K562 (cell line): ENCODE data around the gene SMURF1. TPM values are rescaled to one million over a fixed set of nuclear protein-coding genes. Genes with fewer than 3 reads are reported as not detected.

Experiments used
- ATAC-seq: fragments of 200-7000 bp; cut with Tn5 transposase; 3 replicates; pipeline ENCODE4 v1.9.1; 2020; ENCODE audit warnings: moderate library complexity
- BruUV-seq: library from RNA; stranded (reverse); fragments of 400-500 nt; replicated peaks from 2 replicates; lab custom pipeline; 2021; lab: Mats Ljungman, UMichigan
- CTCF ChIA-PET: fragments of 300-600 bp; formaldehyde crosslinking; extraction: SDS; loops from one replicate; lab custom pipeline; 2021; ENCODE audit warnings: low intra/inter-chr PET ratio; lab: Yijun Ruan, JAX
- POLR2A ChIA-PET: fragments of 300-600, 350-650 bp; sonication (Branson Sonifier 250); formaldehyde crosslinking; extraction: SDS; loops from one replicate; lab custom pipeline; 2021; ENCODE audit warnings: antibody characterized with exemption, inconsistent platforms; lab: Yijun Ruan, JAX
- DNase-seq, 4 experiments: peaks; one replicate each; pipeline versions ENCODE4 v3.0.0 to v3.0.0-alpha.2; 2011 to 2018; ENCODE audit warnings: low spot score in 3 of 4, mixed read lengths in 3 of 4; ENCODE audit errors: extremely low read depth in 1 of 4
- FAIRE-seq: peaks from 2 replicates; lab custom pipeline; 2011; peaks lifted over from hg19 to GRCh38; lab: Jason Lieb, UNC
- H2AFZ ChIP-seq: 2 replicates; pipeline ENCODE4 v1.6.0; 2011; ENCODE audit warnings: low read depth, low read length, control low read depth, inconsistent platforms
- H3K27ac ChIP-seq: fragments of 200-600 bp; 3 replicates; pipeline ENCODE4 v1.8.0; 2011; ENCODE audit warnings: low read depth, mild to moderate bottlenecking, control low read depth, inconsistent platforms, low read length, moderate library complexity, mixed read lengths; ENCODE audit errors: extremely low read depth
- H3K27me3 ChIP-seq, 2 experiments: fragments of 300-600 bp in 1 of 2; 2 replicates in 1 of 2; 3 replicates in 1 of 2; pipeline versions ENCODE4 v1.6.0 to v1.8.0; 2011; ENCODE audit warnings: inconsistent platforms in 2 of 2, low read length in 2 of 2, mild to moderate bottlenecking in 1 of 2, mixed read lengths in 1 of 2, moderate library complexity in 1 of 2; ENCODE audit not compliant: control insufficient read depth in 2 of 2, insufficient read depth in 2 of 2
- H3K36me3 ChIP-seq: fragments of 300-600 bp; 3 replicates; pipeline ENCODE4 v1.8.0; 2011; ENCODE audit warnings: mild to moderate bottlenecking, low read length, inconsistent platforms; ENCODE audit not compliant: control insufficient read depth, insufficient read depth
- H3K4me1 ChIP-seq, 2 experiments: fragments of 200-600 bp in 1 of 2; replicated peaks in 1 of 2; 2 replicates in 1 of 2; 3 replicates in 1 of 2; pipeline versions ENCODE4 v1.5.1 to v1.8.0; 2011; ENCODE audit warnings: inconsistent platforms in 2 of 2, low read length in 2 of 2, mild to moderate bottlenecking in 1 of 2, mixed read lengths in 1 of 2, moderate library complexity in 1 of 2; ENCODE audit not compliant: control insufficient read depth in 2 of 2, insufficient read depth in 2 of 2
- H3K4me2 ChIP-seq: 2 replicates; pipeline ENCODE4 v1.6.1; 2011; ENCODE audit warnings: low read length, control low read depth, inconsistent platforms, mixed read lengths; ENCODE audit not compliant: insufficient read depth
- H3K4me3 ChIP-seq: fragments of 200-600 bp; sonication (generic), shearing (Covaris generic); 2 replicates; pipeline ENCODE4 v1.5.1; 2016; ENCODE audit warnings: control low read depth, inconsistent platforms
- H3K79me2 ChIP-seq: fragments of 200-600 bp; 3 replicates; pipeline ENCODE4 v1.8.0; 2011; ENCODE audit warnings: low read length, inconsistent platforms; ENCODE audit not compliant: control insufficient read depth, insufficient read depth
- H3K9ac ChIP-seq, 2 experiments: 2 replicates each; pipeline versions ENCODE4 v1.6.0 to v1.6.1; 2011; ENCODE audit warnings: low read depth in 2 of 2, low read length in 2 of 2, control low read depth in 1 of 2, inconsistent platforms in 1 of 2, mild to moderate bottlenecking in 1 of 2, mixed read lengths in 1 of 2; ENCODE audit not compliant: insufficient read depth in 1 of 2
- H3K9me1 ChIP-seq: one replicate; pipeline ENCODE4 v1.6.0; 2011; ENCODE audit warnings: inconsistent platforms, mild to moderate bottlenecking, low read length, moderate library complexity; ENCODE audit not compliant: control insufficient read depth, insufficient read depth
- H3K9me3 ChIP-seq: replicated peaks from 2 replicates; pipeline ENCODE4 v1.5.1; 2011; ENCODE audit warnings: low read depth, low read length, inconsistent platforms; ENCODE audit not compliant: control insufficient read depth, insufficient read depth
- H4K20me1 ChIP-seq: replicated peaks from 2 replicates; pipeline ENCODE4 v1.6.1; 2011; ENCODE audit warnings: low read length, inconsistent platforms, mixed read lengths; ENCODE audit not compliant: control insufficient read depth, insufficient read depth
- ESRRA ChIP-seq: fragments of 450-650 bp; IDR thresholded peaks from 2 replicates; pipeline ENCODE4 v1.6.1; 2014; ENCODE audit warnings: low read depth, mild to moderate bottlenecking, moderate library complexity, borderline replicate concordance
- FOXJ3 ChIP-seq: sonication (generic); formaldehyde crosslinking; IDR thresholded peaks from 2 replicates; pipeline ENCODE4 v1.4.0; 2020; ENCODE audit warnings: mild to moderate bottlenecking, missing genetic modification reagents
- YY1 ChIP-seq, 3 experiments: IDR thresholded peaks; 2 replicates each; pipeline ENCODE4 v1.6.1; 2011; ENCODE audit warnings: low read length in 2 of 3, mild to moderate bottlenecking in 2 of 3, moderate library complexity in 2 of 3, borderline replicate concordance in 1 of 3, control low read depth in 1 of 3, low read depth in 1 of 3; ENCODE audit not compliant: insufficient read depth in 3 of 3, insufficient replicate concordance in 2 of 3, control insufficient read depth in 1 of 3, insufficient read length in 1 of 3; ENCODE audit errors: extremely low read depth in 1 of 3
- WGBS: fragments of 100-300 bp; shearing (Covaris generic); methylation state at CpG from one replicate; pipeline ENCODE4 v1.1.6; 2016; ENCODE audit warnings: low coverage, mixed read lengths; ENCODE audit not compliant: insufficient coverage; ENCODE audit errors: missing lambda C conversion rate; 5-methylcytosine and 5-hydroxymethylcytosine counted together
- in situ Hi-C: fragments of 300-500 bp; cut with MboI; formaldehyde crosslinking; loops from 4 replicates; pipeline ENCODE4 v1.15.0; 2018; ENCODE audit warnings: inconsistent platforms, mixed read lengths
- intact Hi-C: fragments of 100-400 bp; cut with micrococcal nuclease; formaldehyde crosslinking; loops from 2 replicates; pipeline ENCODE4 v1.14.2; 2022
- polyA plus RNA-seq, 8 experiments: library from polyadenylated mRNA; depleted of rRNA in 4 of 8; stranded (reverse) in 5 of 8; unstranded in 3 of 8; fragments of >200 nt; fragmentation: Nextera tagmentation in 2 of 8; fragmentation: Illumina TruSeq in 1 of 8; extraction: Ambion mirVana in 2 of 8; extraction: Trizol in 1 of 8; gene quantifications; 2 replicates each; pipeline versions ENCODE4 v1.2.1 to v1.2.3, GENCODE V29; 2011 to 2014; ENCODE audit warnings: inconsistent platforms in 1 of 8, missing spikeins in 1 of 8
- total RNA-seq, 7 experiments: library from RNA; depleted of rRNA in 6 of 7; stranded (reverse); fragments of >200 nt in 6 of 7; fragmentation: Illumina TruSeq in 2 of 7; extraction: Trizol in 2 of 7; gene quantifications; 2 replicates each; pipeline versions ENCODE4 v1.2.1 to v1.2.3, GENCODE V29; 2011 to 2021; ENCODE audit warnings: low replicate concordance in 1 of 7
- TF ChIP-seq, protein P1 (sequence below): fragments of 250-450 bp; sonication (Bioruptor Pico); IDR thresholded peaks from 2 replicates; pipeline ENCODE4 v1.4.0; 2020; ENCODE audit warnings: mild to moderate bottlenecking

Gene SMURF1
- total and polyA plus RNA-seq, 9 of the 15 experiments (the other 6 are each of a cell fraction or from before 2014, with no cell fraction given): 1.0 to 20.1 (median 12.6) TPM

DNA sequence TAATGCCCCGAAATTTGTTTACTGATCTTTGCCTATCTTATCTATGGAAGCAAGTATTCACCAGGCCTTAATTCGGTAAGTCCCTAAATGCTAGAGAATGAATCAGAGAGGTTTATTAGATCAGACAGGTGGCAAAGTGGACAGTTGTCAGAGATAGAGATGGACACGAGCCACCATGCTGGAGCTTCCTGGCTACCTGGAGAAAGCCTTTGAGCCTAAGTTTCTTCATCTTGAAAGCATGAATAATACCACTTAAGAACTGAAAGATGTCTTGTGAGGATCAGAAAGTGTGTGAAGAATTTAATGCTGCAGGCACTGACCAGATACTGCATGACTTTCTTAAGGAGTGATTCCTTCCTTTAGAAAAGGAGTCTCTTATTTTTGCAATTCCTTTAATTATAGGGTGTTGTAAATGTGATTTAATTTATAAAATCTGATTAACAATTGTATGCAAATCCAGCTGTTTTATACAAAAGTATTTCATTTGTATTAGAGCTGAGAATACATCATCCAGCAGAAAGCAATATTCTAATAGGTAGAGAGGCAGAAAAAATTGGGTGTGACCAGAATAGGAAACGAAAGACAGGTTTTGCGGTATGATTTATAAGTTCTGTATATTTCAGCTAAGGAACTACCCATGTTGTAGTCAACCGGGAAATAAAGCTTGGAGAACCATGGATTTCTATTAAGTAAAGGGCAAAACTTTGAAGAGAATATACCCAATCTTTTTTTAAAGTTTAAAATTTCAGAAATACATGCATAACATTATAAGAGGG is 82.7 kb downstream of the SMURF1 start:
- Histone ChIP-seq H3K4me2 (no peak overlapping the region), H3K9me1 (no peaks in the 10 kb centered on the region), H3K4me1 (no peaks in the 10 kb centered on the region), H3K36me3 (peaks cover 13% of the 10 kb centered on the region; the same call in 2 of the 3 replicates), H3K9me3 (no peaks in the 10 kb centered on the region), H3K79me2 (0 out of 3 replicates have a peak, but pooled peaks cover 3% of the 10 kb centered on the region), H2AFZ (no peak overlapping the region), H3K4me3 (no peak overlapping the region), H3K27me3 (no peaks in the 10 kb centered on the region), H4K20me1 (no peaks in the 10 kb centered on the region), H3K9ac (no peak overlapping the region), H3K27ac (no peak overlapping the region)
- WGBS: 66% methylated on average over 6 of the region's 6 CpGs
- in situ Hi-C loops (no loop called here), intact Hi-C loops (no loop called here)
- TF ChIP-seq YY1 (IDR thresholded peaks at IDR 0.05; ENCODE audit: borderline replicate concordance in 1 of 3, control insufficient read depth in 1 of 3, extremely low read depth in 1 of 3, insufficient read depth in 3 of 3, insufficient read length in 1 of 3, insufficient replicate concordance in 2 of 3, low read depth in 1 of 3, low read length in 2 of 3) (no peak), FOXJ3 (CRISPR knock-in tag) (no peak), ESRRA (no peak)
- TF ChIP-seq, protein P1, sequence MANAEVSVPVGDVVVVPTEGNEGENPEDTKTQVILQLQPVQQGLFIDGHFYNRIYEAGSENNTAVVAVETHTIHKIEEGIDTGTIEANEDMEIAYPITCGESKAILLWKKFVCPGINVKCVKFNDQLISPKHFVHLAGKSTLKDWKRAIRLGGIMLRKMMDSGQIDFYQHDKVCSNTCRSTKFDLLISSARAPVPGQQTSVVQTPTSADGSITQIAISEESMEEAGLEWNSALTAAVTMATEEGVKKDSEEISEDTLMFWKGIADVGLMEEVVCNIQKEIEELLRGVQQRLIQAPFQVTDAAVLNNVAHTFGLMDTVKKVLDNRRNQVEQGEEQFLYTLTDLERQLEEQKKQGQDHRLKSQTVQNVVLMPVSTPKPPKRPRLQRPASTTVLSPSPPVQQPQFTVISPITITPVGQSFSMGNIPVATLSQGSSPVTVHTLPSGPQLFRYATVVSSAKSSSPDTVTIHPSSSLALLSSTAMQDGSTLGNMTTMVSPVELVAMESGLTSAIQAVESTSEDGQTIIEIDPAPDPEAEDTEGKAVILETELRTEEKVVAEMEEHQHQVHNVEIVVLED (CRISPR knock-in tag): no peak
- ChIA-PET CTCF (no interaction called here), POLR2A (interaction anchor here (0.5 to 1.5 kb wide), 4 partner anchors 10 to 39 kb away, joined by 3 to 5 read pairs (median 3); no protein-coding TSS in a partner anchor)
- ATAC-seq (no peak), FAIRE-seq (no peak), DNase-seq (no peak)
- no TSS peak for BruUV-seq
